A549 (cell line): ENCODE results near the gene GGN. TPM values are rescaled to one million over a fixed set of nuclear protein-coding genes. Genes with fewer than 3 reads are reported as not detected.
"Not testable (repeated sequence)": the region's sequence is repeated elsewhere in the genome, so short reads cannot be mapped to it uniquely, and the experiment has no call there.

Experiments used
- ATAC-seq, 2 experiments: fragments of 200-7000 bp in 1 of 2; fragments of >200 bp in 1 of 2; cut with Nextera tagmentation in 1 of 2; cut with Tn5 transposase in 1 of 2; 3 replicates each; pipeline versions ENCODE4 v1.8.0 to v1.9.1; 2018 to 2020; ENCODE audit warnings: mild to moderate bottlenecking in 1 of 2, moderate library complexity in 1 of 2
- CTCF ChIA-PET: fragments of 300-600 bp; sonication (Branson Sonifier 250); formaldehyde crosslinking; extraction: SDS; loops from one replicate; lab custom pipeline; 2021; ENCODE audit warnings: antibody characterized with exemption, inconsistent platforms; lab: Yijun Ruan, JAX
- POLR2A ChIA-PET: fragments of 350-600 bp; formaldehyde crosslinking; extraction: SDS; loops from one replicate; lab custom pipeline; 2021; ENCODE audit warnings: antibody characterized with exemption, inconsistent platforms; lab: Yijun Ruan, JAX
- DNase-seq, 2 experiments: peaks; one replicate each; pipeline versions ENCODE4 v3.0.0 to v3.0.0-alpha.2; 2011 to 2016; ENCODE audit warnings: low read depth in 1 of 2, low spot score in 1 of 2
- FAIRE-seq: peaks from 2 replicates; lab custom pipeline; 2011; peaks lifted over from hg19 to GRCh38; lab: Jason Lieb, UNC
- H3K27ac ChIP-seq, 2 experiments: fragments of >200 bp; sonication (Bioruptor Twin); formaldehyde crosslinking; 3 replicates each; pipeline ENCODE4 v1.5.1; 2016 to 2017
- H3K4me1 ChIP-seq: fragments of >200 bp; sonication (Bioruptor Twin); formaldehyde crosslinking; 3 replicates; pipeline ENCODE4 v1.6.1; 2016
- H3K4me2 ChIP-seq: fragments of >200 bp; sonication (Bioruptor Twin); formaldehyde crosslinking; 3 replicates; pipeline ENCODE4 v1.6.1; 2016
- H3K4me3 ChIP-seq: fragments of >200 bp; sonication (Bioruptor Twin); formaldehyde crosslinking; 3 replicates; pipeline ENCODE4 v1.5.1; 2016
- H3K9me3 ChIP-seq: fragments of >200 bp; sonication (Bioruptor Twin); formaldehyde crosslinking; 3 replicates; pipeline ENCODE4 v1.6.1; 2016
- BHLHE40 ChIP-seq: IDR thresholded peaks from 2 replicates; pipeline ENCODE4 v1.6.1; 2012; ENCODE audit warnings: low read depth, low read length, inconsistent platforms
- EHF ChIP-seq: fragments of 250-450 bp; sonication (Bioruptor Pico); IDR thresholded peaks from 2 replicates; pipeline ENCODE4 v1.5.0; 2020; ENCODE audit warnings: mild to moderate bottlenecking
- EHMT2 ChIP-seq: fragments of 200-600 bp; sonication (generic); IDR thresholded peaks from 2 replicates; pipeline ENCODE4 v1.6.1; 2016; ENCODE audit warnings: antibody characterized with exemption, low read depth, mild to moderate bottlenecking, moderate library complexity
- FOSL2 ChIP-seq, 2 experiments: fragments of 450-650 bp in 1 of 2; fragments of >200 bp in 1 of 2; sonication (Bioruptor Twin) in 1 of 2; formaldehyde crosslinking; IDR thresholded peaks; 2 replicates each; pipeline versions ENCODE4 v1.5.0 to v1.6.1; 2016 to 2020; ENCODE audit warnings: mild to moderate bottlenecking in 1 of 2, moderate library complexity in 1 of 2
- HOXA7 ChIP-seq: fragments of 250-450 bp; sonication (Bioruptor Pico); IDR thresholded peaks from 2 replicates; pipeline ENCODE4 v1.5.0; 2020; ENCODE audit warnings: mild to moderate bottlenecking, moderate library complexity
- HOXB13 ChIP-seq: fragments of 250-450 bp; sonication (Bioruptor Pico); IDR thresholded peaks from 2 replicates; pipeline ENCODE4 v1.5.0; 2020; ENCODE audit warnings: low read depth, mild to moderate bottlenecking, moderate library complexity
- MAFK ChIP-seq: fragments of 450-650 bp; IDR thresholded peaks from 2 replicates; pipeline ENCODE4 v1.6.1; 2014; ENCODE audit not compliant: partially characterized antibody
- MYC ChIP-seq: IDR thresholded peaks from 2 replicates; pipeline ENCODE4 v1.6.1; 2012; ENCODE audit warnings: mild to moderate bottlenecking, inconsistent platforms, low read length, improper control_type of control experiment, borderline replicate concordance
- NFE2L2 ChIP-seq: fragments of 150-350 bp; conservative IDR thresholded peaks from 2 replicates; pipeline ENCODE4 v1.6.1; 2014; ENCODE audit warnings: low read length
- PHF8 ChIP-seq: fragments of 200-600 bp; sonication (generic); IDR thresholded peaks from 2 replicates; pipeline ENCODE4 v1.6.1; 2016; ENCODE audit warnings: low read depth, mild to moderate bottlenecking, antibody characterized with exemption, moderate library complexity, borderline replicate concordance
- RAD21 ChIP-seq, 2 experiments: fragments of >200 bp in 1 of 2; sonication (Bioruptor Twin) in 1 of 2; formaldehyde crosslinking in 1 of 2; IDR thresholded peaks in 1 of 2; conservative IDR thresholded peaks in 1 of 2; 2 replicates in 1 of 2; 3 replicates in 1 of 2; pipeline ENCODE4 v1.6.1; 2012 to 2018; ENCODE audit warnings: inconsistent platforms in 1 of 2
- RFX5 ChIP-seq: fragments of 450-650 bp; IDR thresholded peaks from 2 replicates; pipeline ENCODE4 v1.7.1; 2014; ENCODE audit warnings: antibody characterized with exemption, mild to moderate bottlenecking, moderate library complexity
- RNF2 ChIP-seq: fragments of 200-600 bp; sonication (generic); IDR thresholded peaks from 2 replicates; pipeline ENCODE4 v1.6.1; 2016; ENCODE audit warnings: low read depth, mild to moderate bottlenecking, antibody characterized with exemption, moderate library complexity, borderline replicate concordance
- ZC3H11A ChIP-seq: fragments of 450-650 bp; IDR thresholded peaks from 2 replicates; pipeline ENCODE4 v1.6.1; 2014; ENCODE audit warnings: antibody characterized with exemption, mild to moderate bottlenecking
- WGBS: methylation state at CpG from one replicate; pipeline ENCODE4 v1.1.6; 2017; ENCODE audit errors: missing lambda C conversion rate; 5-methylcytosine and 5-hydroxymethylcytosine counted together
- polyA plus RNA-seq, 4 experiments: library from polyadenylated mRNA; depleted of rRNA in 3 of 4; stranded (reverse); fragments of >200 nt; fragmentation: RNase III in 1 of 4; extraction: RNeasy Plus Mini Kit Qiagen cat#74134 plus additional on column Dnase treatment in 1 of 4; gene quantifications; 2 replicates in 3 of 4; 3 replicates in 1 of 4; pipeline ENCODE4 v1.2.3, GENCODE V29; 2011 to 2017
- TF ChIP-seq, protein P1 (sequence below): fragments of 250-450 bp; sonication (Bioruptor Pico); IDR thresholded peaks from 2 replicates; pipeline ENCODE4 v1.5.0; 2021; ENCODE audit warnings: mild to moderate bottlenecking, moderate library complexity, borderline replicate concordance
- TF ChIP-seq, protein P2 (sequence below): IDR thresholded peaks from 2 replicates; pipeline ENCODE4 v1.6.1; 2012
- TF ChIP-seq, protein P3 (sequence below): fragments of 150-350 bp; IDR thresholded peaks from 2 replicates; pipeline ENCODE4 v1.6.1; 2014; ENCODE audit warnings: low read depth, mild to moderate bottlenecking, low read length

GGN gene
- polyA plus RNA-seq, 2 of the 4 experiments (the other 2 are of a cell fraction), result 0.46 TPM; not detected in 1

DNA sequence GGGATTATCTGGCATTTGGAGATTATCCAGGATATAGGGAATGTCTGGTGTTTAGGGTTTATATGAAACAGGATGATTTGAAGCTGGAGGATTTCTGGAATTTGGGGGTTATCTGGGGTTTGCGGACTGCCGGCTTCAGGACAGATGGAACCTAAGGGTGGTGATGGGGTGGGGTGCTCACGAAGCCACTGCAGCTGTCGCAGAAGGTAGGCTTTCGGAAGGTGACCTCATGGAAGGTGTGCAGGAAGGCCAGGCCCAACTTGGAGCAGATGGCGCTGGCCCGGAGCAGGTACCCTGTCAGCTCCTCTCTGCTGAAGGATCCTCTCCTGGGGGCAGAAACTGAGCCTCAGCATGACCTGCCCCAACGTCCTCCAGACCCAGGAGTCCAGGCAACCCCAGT, 24.7 kb upstream of the GGN start:
- WGBS, result 87% methylated on average over 8 of the region's 8 CpGs
- no peak for DNase-seq
- ChIA-PET CTCF (interaction anchor here (0.8 to 8.0 kb wide), 5 partner anchors 8 to 518 kb away, joined by 3 to 153 read pairs (median 4); partner anchors contain the start of genes FAM98C, MRPS12 and SARS2), POLR2A (interaction anchor here (0.9 kb wide), 1 partner anchor 10 kb away, joined by 3 read pairs; the partner anchor contains the start of gene FAM98C)
- H3K4me2 ChIP-seq, result no peak overlapping the region
- H3K4me3 ChIP-seq, result no peak overlapping the region
- H3K9me3 ChIP-seq, result no peaks in the 10 kb centered on the region
- TF ChIP-seq ZC3H11A, result no peak
- H3K4me1 ChIP-seq, result peaks cover 11% of the 10 kb centered on the region
- no peak for ATAC-seq
- H3K27ac ChIP-seq, result no peak overlapping the region
- no peak for FAIRE-seq

DNA sequence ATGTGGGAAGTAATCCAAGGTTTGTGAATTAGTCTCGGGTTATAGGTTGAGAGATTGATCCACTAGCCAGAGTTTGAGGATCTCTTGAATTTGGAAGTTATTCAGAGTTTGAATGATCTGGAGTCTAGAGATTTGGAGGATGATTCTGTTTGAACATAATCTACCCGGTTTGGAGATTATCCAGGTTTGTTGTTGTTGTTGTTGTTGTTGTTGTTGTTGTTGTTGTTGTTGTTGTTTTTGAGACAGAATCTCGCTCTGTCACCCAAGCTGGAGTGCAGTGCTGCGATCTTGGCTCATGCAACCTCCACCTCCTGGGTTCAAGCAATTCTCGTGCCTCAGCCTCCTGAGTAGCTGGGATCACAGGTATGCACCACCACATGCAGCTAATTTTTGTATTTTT, 24.1 kb upstream of the GGN start:
- H3K4me1 ChIP-seq, ATAC-seq, DNase-seq, H3K4me2 ChIP-seq, H3K9me3 ChIP-seq, H3K27ac ChIP-seq, H3K4me3 ChIP-seq: not testable (repeated sequence)
- ChIA-PET CTCF (interaction anchor here (0.6 to 8.0 kb wide), 9 partner anchors 8 to 626 kb away, joined by 3 to 153 read pairs (median 3); partner anchors contain the start of genes FAM98C, MRPS12 and SARS2), POLR2A (interaction anchor here (0.9 to 1.2 kb wide), 2 partner anchors 9 to 207 kb away, joined by 3 read pairs; partner anchors contain the start of genes EIF3K and FAM98C)
- peak; percentile 68 for FAIRE-seq
- WGBS, result 77% methylated on average over 5 of the region's 5 CpGs

DNA sequence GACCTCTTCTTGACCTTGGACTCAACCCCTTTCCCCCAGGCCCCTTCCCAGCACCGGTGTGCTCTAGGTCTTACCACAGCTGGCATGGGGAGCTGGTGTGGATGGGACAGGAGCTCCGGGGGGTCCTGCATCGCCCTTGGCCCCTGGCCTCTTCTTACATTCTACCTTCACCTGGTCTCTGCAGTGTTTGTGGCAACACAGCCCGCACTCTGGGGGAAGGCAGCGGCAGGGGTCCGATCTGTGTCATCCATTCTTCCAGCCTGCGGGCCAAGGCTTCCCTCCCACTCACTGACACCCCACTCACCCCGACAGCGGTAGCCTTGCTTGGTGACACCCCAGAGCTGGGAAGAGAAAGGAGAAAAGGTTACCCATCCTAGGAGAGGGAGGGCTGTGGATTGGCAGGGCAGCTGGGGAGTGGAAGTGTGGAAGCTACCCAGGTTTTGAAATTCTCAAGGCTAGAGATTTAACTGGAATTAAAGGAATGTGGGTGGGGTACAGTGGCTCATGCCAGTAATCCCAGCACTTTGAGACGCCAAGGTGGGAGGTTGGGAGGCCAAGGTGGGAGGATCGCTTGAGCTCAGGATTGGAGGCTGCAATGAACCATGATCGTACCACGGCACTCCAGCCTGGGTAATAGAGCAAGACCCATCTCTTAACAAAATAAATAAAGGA, 23.3 kb upstream of the GGN start:
- Histone ChIP-seq H3K4me3 (no peak overlapping the region), H3K27ac (peak overlapping the region in 1 of 2 experiments; percentile 52; a peak in 3 of 6 replicates), H3K4me2 (no peak overlapping the region), H3K9me3 (no peaks in the 10 kb centered on the region), H3K4me1 (peaks cover 9% of the 10 kb centered on the region)
- ATAC-seq, result peak; percentile 21 to 46; a peak in 4 of 6 replicates
- WGBS, result 80% methylated on average over 13 of the region's 13 CpGs
- ChIA-PET CTCF (interaction anchor here (0.5 to 9.9 kb wide), 9 partner anchors 8 to 520 kb away, joined by 3 to 172 read pairs (median 3); partner anchors contain the start of genes FAM98C, MRPS12 and SARS2), POLR2A (interaction anchor here (0.6 to 1.2 kb wide), 2 partner anchors 208 to 930 kb away, joined by 3 to 4 read pairs; partner anchors contain the start of gene EIF3K)
- DNase-seq, result peak in 1 of 2 experiments; percentile 52
- TF ChIP-seq BHLHE40 (no peak), HOXB13 (CRISPR knock-in tag) (no peak), RNF2 (no peak), ZC3H11A (no peak), RFX5 (no peak), MYC (no peak), FOSL2 (IDR thresholded peaks at IDR 0.05) (no peak), FOSL2 (CRISPR knock-in tag; IDR thresholded peaks at IDR 0.05) (no peak), MAFK (no peak), NFE2L2 (no peak), EHF (no peak), RAD21 (conservative IDR thresholded peaks at IDR 0.05 in 1 of 2, IDR thresholded peaks at IDR 0.05 in 1 of 2) (no peak), PHF8 (no peak), HOXA7 (CRISPR knock-in tag) (no peak), EHMT2 (no peak)
- TF ChIP-seq, protein P1, sequence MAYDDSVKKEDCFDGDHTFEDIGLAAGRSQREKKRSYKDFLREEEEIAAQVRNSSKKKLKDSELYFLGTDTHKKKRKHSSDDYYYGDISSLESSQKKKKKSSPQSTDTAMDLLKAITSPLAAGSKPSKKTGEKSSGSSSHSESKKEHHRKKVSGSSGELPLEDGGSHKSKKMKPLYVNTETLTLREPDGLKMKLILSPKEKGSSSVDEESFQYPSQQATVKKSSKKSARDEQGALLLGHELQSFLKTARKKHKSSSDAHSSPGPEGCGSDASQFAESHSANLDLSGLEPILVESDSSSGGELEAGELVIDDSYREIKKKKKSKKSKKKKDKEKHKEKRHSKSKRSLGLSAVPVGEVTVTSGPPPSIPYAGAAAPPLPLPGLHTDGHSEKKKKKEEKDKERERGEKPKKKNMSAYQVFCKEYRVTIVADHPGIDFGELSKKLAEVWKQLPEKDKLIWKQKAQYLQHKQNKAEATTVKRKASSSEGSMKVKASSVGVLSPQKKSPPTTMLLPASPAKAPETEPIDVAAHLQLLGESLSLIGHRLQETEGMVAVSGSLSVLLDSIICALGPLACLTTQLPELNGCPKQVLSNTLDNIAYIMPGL (CRISPR knock-in tag), result no peak
- TF ChIP-seq, protein P2, sequence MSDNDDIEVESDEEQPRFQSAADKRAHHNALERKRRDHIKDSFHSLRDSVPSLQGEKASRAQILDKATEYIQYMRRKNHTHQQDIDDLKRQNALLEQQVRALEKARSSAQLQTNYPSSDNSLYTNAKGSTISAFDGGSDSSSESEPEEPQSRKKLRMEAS, result no peak
- TF ChIP-seq, protein P3, sequence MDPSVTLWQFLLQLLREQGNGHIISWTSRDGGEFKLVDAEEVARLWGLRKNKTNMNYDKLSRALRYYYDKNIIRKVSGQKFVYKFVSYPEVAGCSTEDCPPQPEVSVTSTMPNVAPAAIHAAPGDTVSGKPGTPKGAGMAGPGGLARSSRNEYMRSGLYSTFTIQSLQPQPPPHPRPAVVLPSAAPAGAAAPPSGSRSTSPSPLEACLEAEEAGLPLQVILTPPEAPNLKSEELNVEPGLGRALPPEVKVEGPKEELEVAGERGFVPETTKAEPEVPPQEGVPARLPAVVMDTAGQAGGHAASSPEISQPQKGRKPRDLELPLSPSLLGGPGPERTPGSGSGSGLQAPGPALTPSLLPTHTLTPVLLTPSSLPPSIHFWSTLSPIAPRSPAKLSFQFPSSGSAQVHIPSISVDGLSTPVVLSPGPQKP, result no peak
- no peak for FAIRE-seq

DNA sequence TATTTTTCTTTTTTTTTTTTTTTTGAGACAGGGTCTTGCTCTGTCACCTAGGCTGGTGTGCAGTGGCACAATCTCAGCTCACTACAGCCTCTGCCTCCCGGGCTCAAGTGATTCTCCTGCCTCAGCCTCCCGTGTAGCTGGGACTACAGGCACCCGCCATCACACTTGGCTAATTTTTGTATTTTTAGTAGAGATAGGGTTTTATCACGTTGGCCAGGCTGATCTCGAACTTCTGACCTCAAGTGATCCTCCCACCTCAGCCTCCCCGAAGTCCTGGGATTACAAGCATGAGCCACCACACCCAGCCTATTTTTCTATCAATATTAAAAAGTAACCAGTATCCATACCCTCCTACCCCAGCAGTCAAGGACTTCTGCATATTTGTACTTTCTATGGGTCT, 22.6 kb upstream of the GGN start:
- not testable (repeated sequence) for H3K4me2 ChIP-seq, H3K9me3 ChIP-seq, ATAC-seq, H3K27ac ChIP-seq, DNase-seq, H3K4me3 ChIP-seq, H3K4me1 ChIP-seq
- WGBS, result 71% methylated on average over 6 of the region's 6 CpGs
- CTCF ChIA-PET, result interaction anchor here (0.5 to 9.9 kb wide), 7 partner anchors 7 to 520 kb away, joined by 3 to 172 read pairs (median 4); partner anchors contain the start of genes FAM98C, MRPS12 and SARS2
- POLR2A ChIA-PET, result interaction anchor here (1.2 kb wide), 1 partner anchor 511 kb away, joined by 9 read pairs; no protein-coding TSS in a partner anchor
- peak; percentile 7 for FAIRE-seq
